ENCODE data around the gene SLC35F3. TPM values are rescaled to one million over a fixed set of nuclear protein-coding genes. Genes with fewer than 3 reads are reported as not detected.
A peak's percentile ranks its signal among the peaks of the same experiment; 100 is the strongest.

Gene SLC35F3
- total RNA-seq, 6 experiments from 2014 or later: not detected

DNA sequence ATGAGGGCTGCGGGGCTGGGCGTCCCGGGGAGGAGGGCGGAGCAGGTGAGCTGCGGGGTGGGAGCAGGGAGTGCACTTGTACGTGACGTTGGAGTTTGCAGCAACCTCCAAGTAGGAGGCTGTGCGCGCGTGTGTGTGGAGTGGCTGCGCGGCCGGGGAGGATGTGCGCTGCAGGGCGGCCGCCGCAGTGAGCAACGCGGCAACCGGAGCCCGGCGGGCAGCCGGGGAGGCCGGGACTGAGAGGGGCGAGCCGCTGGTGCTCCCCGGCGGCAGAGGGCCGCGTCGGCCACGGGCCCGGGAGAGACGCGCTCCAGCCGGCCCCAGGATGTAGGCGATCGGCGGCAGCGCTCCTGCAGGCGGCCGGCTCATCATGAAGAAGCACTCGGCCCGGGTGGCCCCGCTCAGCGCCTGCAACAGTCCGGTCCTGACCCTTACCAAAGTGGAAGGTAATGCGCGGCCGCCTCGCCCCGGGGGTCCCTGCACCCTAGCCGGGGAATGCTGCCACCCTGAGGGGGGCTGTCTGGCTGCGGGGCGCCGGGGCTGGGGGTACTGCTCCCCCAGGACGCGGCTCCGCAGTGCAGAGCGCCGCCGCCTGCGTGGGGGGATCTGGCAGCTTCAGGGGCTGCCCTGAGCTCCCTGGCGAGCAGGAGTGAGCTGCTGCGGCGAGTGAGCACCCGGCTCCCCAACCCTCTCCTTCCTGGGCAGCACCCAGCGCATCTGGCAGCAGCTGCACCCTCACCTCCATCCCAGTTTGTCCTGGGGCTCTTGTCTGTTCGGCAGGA lies 309.8 kb downstream of the SLC35F3 start:
- H3K27ac ChIP-seq: no peak overlapping the region
- TF ChIP-seq, protein P1, sequence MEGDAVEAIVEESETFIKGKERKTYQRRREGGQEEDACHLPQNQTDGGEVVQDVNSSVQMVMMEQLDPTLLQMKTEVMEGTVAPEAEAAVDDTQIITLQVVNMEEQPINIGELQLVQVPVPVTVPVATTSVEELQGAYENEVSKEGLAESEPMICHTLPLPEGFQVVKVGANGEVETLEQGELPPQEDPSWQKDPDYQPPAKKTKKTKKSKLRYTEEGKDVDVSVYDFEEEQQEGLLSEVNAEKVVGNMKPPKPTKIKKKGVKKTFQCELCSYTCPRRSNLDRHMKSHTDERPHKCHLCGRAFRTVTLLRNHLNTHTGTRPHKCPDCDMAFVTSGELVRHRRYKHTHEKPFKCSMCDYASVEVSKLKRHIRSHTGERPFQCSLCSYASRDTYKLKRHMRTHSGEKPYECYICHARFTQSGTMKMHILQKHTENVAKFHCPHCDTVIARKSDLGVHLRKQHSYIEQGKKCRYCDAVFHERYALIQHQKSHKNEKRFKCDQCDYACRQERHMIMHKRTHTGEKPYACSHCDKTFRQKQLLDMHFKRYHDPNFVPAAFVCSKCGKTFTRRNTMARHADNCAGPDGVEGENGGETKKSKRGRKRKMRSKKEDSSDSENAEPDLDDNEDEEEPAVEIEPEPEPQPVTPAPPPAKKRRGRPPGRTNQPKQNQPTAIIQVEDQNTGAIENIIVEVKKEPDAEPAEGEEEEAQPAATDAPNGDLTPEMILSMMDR (IDR thresholded peaks at IDR 0.05): no peak
- no peak for TF ChIP-seq POLR2A (IDR thresholded peaks at IDR 0.05)
- no peaks in the 10 kb centered on the region for H3K27me3 ChIP-seq
- H3K4me3 ChIP-seq: peak overlapping the region in 2 of 3 donors; percentile 18 to 31
- H3K4me1 ChIP-seq: peaks cover 0 to 11% (median 0%) of the 10 kb centered on the region in 4 donors
- WGBS (ENCODE audit: insufficient coverage, low coverage, low lambda C conversion rate, missing lambda C conversion rate): under 1% methylated on average over 15 of the region's 69 CpGs
- peak; percentile 58 to 69 (median 64) for ATAC-seq
- DNase-seq: peak in 2 of 3 donors; percentile 39 to 64
- H3K36me3 ChIP-seq: no peaks in the 10 kb centered on the region
- intact Hi-C loops (cut with DNase I): no loop called here
- H3K9me3 ChIP-seq: no peaks in the 10 kb centered on the region

DNA sequence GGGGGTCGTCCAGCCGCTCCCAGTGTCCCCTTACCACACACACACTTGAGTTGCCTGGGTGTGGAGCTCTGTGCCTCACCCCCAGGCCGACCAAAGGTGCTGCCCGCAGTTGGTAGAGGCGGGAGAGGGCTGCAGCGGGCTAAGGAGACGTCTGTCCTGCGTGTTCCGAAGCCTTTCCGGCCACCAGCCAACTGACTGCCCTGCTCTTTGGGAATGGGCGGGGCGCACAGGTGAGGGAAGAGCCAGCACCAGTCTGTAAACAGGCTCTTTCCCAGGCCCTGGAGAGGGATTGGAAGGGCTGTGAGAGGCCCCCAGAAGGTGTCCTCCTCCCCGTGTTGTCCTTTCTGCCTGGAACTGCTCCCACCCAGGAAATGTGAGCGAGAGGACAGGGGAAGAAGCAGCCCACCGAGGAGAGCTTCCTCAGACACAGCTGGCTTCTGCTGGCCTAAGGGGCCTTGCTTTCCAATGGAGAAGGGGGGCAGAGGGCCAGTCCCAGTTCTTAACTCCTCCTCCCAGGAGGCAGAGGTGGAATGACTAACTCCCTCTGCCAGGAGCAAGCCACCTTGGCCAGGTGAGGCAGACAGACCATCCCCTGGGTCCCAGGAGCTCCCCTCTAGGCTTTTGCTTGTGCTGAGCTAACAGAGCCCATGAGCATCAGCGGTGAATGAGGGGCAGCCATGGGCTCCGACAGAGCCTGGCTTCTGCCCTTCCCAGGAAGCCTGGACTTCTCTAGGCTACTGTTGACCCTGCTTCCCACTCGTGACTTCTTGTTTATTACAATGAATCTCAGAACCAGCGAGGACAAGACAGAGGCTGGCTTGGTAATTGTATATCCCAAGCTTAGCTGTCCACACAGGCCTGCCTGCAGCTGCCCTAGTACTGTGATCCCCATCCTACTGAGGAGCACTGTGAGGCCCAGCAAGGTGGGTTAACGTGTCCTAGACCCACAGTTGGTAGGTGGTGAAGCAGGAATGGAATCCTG lies 310.7 kb downstream of the SLC35F3 start:
- no peak overlapping the region for H3K27ac ChIP-seq
- peaks cover 0 to 11% (median 0%) of the 10 kb centered on the region in 4 donors for H3K4me1 ChIP-seq
- TF ChIP-seq POLR2A (IDR thresholded peaks at IDR 0.05): no peak
- TF ChIP-seq, protein P1 (IDR thresholded peaks at IDR 0.05): no peak
- 0% methylated on average over 1 of the region's 20 CpGs for WGBS (ENCODE audit: insufficient coverage, low coverage, low lambda C conversion rate, missing lambda C conversion rate)
- no peaks in the 10 kb centered on the region for H3K9me3 ChIP-seq
- H3K36me3 ChIP-seq: no peaks in the 10 kb centered on the region
- ATAC-seq (peak in 3 of 4 donors; percentile 33 to 42 (median 41)), DNase-seq (no peak)
- intact Hi-C loops (cut with DNase I): no loop called here
- H3K4me3 ChIP-seq: no peak overlapping the region
- no peaks in the 10 kb centered on the region for H3K27me3 ChIP-seq

DNA sequence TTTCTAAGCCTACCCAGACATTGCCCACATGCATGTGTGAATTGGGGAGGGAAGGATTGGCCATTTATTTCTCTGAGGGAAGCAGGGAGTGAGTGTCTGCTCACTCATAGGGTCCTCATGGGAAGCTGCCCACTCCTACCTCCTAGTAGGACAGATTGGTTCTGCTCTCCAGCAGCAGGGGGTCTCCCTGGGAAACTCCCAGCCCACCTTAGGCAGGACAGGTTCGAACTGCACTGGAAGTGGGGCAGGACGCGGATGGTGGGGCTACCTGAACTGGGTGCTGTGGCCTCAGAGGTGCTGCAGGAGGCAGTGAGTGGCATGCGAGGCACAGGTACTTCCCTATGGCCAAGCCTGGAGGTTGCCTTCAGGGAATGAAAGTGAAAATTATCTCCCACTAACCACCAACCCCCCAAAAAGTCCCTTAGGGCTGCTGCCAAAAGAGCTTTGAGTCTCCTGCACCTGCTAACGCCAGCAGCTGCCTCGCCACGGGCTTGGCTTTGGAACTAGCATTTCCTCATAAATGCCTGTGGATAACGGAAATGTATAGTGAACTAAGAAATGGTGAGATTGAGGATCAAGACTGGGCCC lies 311.7 kb downstream of the SLC35F3 start:
- DNase-seq: no peak
- intact Hi-C loops (cut with DNase I): no loop called here
- H3K4me1 ChIP-seq: peaks cover 0 to 11% (median 0%) of the 10 kb centered on the region in 4 donors
- ATAC-seq: no peak
- 47% methylated on average over 5 of the region's 8 CpGs for WGBS (ENCODE audit: insufficient coverage, low coverage, low lambda C conversion rate, missing lambda C conversion rate)
- TF ChIP-seq POLR2A (IDR thresholded peaks at IDR 0.05): no peak
- TF ChIP-seq, protein P1 (IDR thresholded peaks at IDR 0.05): no peak
- H3K9me3 ChIP-seq: no peaks in the 10 kb centered on the region
- no peaks in the 10 kb centered on the region for H3K36me3 ChIP-seq
- H3K4me3 ChIP-seq: no peak overlapping the region
- H3K27ac ChIP-seq: no peak overlapping the region
- H3K27me3 ChIP-seq: no peaks in the 10 kb centered on the region

DNA sequence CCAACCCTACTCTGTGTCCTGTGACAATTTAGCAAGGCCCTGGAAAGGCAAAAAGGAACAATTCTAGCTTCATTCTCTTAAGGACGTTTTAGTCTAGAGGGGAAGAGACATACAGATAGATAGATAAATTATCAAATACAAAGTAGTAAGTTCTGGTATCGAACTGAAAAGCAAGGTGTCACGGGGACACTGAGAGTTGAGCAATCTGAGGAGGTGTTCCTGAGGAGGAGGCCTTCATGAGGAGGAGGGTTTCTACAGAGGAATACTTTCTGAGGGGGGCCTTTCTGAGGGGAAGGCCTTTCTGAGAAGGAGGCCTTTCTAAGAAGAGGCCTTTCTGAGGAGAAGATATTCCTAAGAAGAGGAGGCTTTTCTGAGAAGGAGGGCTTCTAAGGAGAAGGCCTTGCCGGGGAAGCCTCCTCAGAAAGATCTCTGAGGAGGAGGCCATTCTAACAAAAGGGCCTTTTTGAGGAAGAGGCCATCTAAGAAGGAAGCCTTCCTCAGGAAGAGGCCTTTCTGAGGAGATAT lies 312.9 kb downstream of the SLC35F3 start:
- no peak for TF ChIP-seq POLR2A (IDR thresholded peaks at IDR 0.05)
- TF ChIP-seq, protein P1 (IDR thresholded peaks at IDR 0.05): no peak
- ATAC-seq: no peak
- 49% methylated on average over 4 of the region's 4 CpGs for WGBS (ENCODE audit: insufficient coverage, low coverage, low lambda C conversion rate, missing lambda C conversion rate)
- no peak overlapping the region for H3K4me3 ChIP-seq
- H3K4me1 ChIP-seq: peaks cover 0 to 11% (median 0%) of the 10 kb centered on the region in 4 donors
- H3K9me3 ChIP-seq: no peaks in the 10 kb centered on the region
- no peak overlapping the region for H3K27ac ChIP-seq
- H3K27me3 ChIP-seq: no peaks in the 10 kb centered on the region
- H3K36me3 ChIP-seq: no peaks in the 10 kb centered on the region
- no peak for DNase-seq
- intact Hi-C loops (cut with DNase I): no loop called here

All from right lobe of liver (tissue), 6 donors.